Measurements from ENCODE around the gene DNMT3A.

The DNMT3A gene

GRCh38 chr2:25229279-25230197, 112.2 kb downstream of the DNMT3A start:
- Histone ChIP-seq H3K36me3 (ENCODE audit: control insufficient read depth, insufficient read depth, low read length) (peaks cover 11% of the 10 kb centered on the region), H3K4me3 (ENCODE audit: insufficient read depth, low read depth, low read length) (no peak overlapping the region), H3K9me3 (ENCODE audit: control insufficient read depth, low read length) (no peaks in the 10 kb centered on the region), H3K4me1 (ENCODE audit: control insufficient read depth, insufficient read depth, low read length) (peaks cover 19% of the 10 kb centered on the region), H3K27me3 (ENCODE audit: control insufficient read depth, insufficient read depth, low read length, poor library complexity, severe bottlenecking) (no peaks in the 10 kb centered on the region), H3K27ac (ENCODE audit: insufficient read depth, low read depth, low read length, poor library complexity, severe bottlenecking) (peak overlapping the region; percentile 4)
- 75 to 77% methylated on average over 15 of the region's 15 CpGs for WGBS, 2 experiments

GRCh38 chr2:25228848-25229278, 112.9 kb downstream of the DNMT3A start:
- WGBS, 2 experiments, result 11 to 16% methylated on average over 9 of the region's 9 CpGs
- no peaks in the 10 kb centered on the region for H3K27me3 ChIP-seq (ENCODE audit: control insufficient read depth, insufficient read depth, low read length, poor library complexity, severe bottlenecking)
- peaks cover 6% of the 10 kb centered on the region for H3K36me3 ChIP-seq (ENCODE audit: control insufficient read depth, insufficient read depth, low read length)
- peaks cover 19% of the 10 kb centered on the region for H3K4me1 ChIP-seq (ENCODE audit: control insufficient read depth, insufficient read depth, low read length)
- peak overlapping the region; percentile 4 for H3K27ac ChIP-seq (ENCODE audit: insufficient read depth, low read depth, low read length, poor library complexity, severe bottlenecking)
- no peaks in the 10 kb centered on the region for H3K9me3 ChIP-seq (ENCODE audit: control insufficient read depth, low read length)
- H3K4me3 ChIP-seq (ENCODE audit: insufficient read depth, low read depth, low read length), result no peak overlapping the region

GRCh38 chr2:25227576-25227975, 114.1 kb downstream of the DNMT3A start:
- Histone ChIP-seq H3K36me3 (ENCODE audit: control insufficient read depth, insufficient read depth, low read length) (no peaks in the 10 kb centered on the region), H3K4me1 (ENCODE audit: control insufficient read depth, insufficient read depth, low read length) (peaks cover 19% of the 10 kb centered on the region), H3K27ac (ENCODE audit: insufficient read depth, low read depth, low read length, poor library complexity, severe bottlenecking) (no peak overlapping the region), H3K4me3 (ENCODE audit: insufficient read depth, low read depth, low read length) (no peak overlapping the region), H3K27me3 (ENCODE audit: control insufficient read depth, insufficient read depth, low read length, poor library complexity, severe bottlenecking) (no peaks in the 10 kb centered on the region), H3K9me3 (ENCODE audit: control insufficient read depth, low read length) (no peaks in the 10 kb centered on the region)
- WGBS, 2 experiments, result 80 to 82% methylated on average over 7 of the region's 7 CpGs

GRCh38 chr2:25226827-25227226, 114.9 kb downstream of the DNMT3A start:
- no peaks in the 10 kb centered on the region for H3K27me3 ChIP-seq (ENCODE audit: control insufficient read depth, insufficient read depth, low read length, poor library complexity, severe bottlenecking)
- no peaks in the 10 kb centered on the region for H3K9me3 ChIP-seq (ENCODE audit: control insufficient read depth, low read length)
- H3K27ac ChIP-seq (ENCODE audit: insufficient read depth, low read depth, low read length, poor library complexity, severe bottlenecking), result no peak overlapping the region
- H3K4me1 ChIP-seq (ENCODE audit: control insufficient read depth, insufficient read depth, low read length), result peaks cover 19% of the 10 kb centered on the region
- H3K36me3 ChIP-seq (ENCODE audit: control insufficient read depth, insufficient read depth, low read length), result no peaks in the 10 kb centered on the region
- WGBS, 2 experiments, result 96 to 98% methylated on average over 4 of the region's 4 CpGs
- no peak overlapping the region for H3K4me3 ChIP-seq (ENCODE audit: insufficient read depth, low read depth, low read length)

- WGBS, 2 experiments, result 82 to 86% methylated on average over 5 of the region's 5 CpGs
- Histone ChIP-seq H3K27ac (ENCODE audit: insufficient read depth, low read depth, low read length, poor library complexity, severe bottlenecking) (no peak overlapping the region), H3K9me3 (ENCODE audit: control insufficient read depth, low read length) (no peaks in the 10 kb centered on the region), H3K4me3 (ENCODE audit: insufficient read depth, low read depth, low read length) (no peak overlapping the region), H3K27me3 (ENCODE audit: control insufficient read depth, insufficient read depth, low read length, poor library complexity, severe bottlenecking) (no peaks in the 10 kb centered on the region), H3K4me1 (ENCODE audit: control insufficient read depth, insufficient read depth, low read length) (no peaks in the 10 kb centered on the region), H3K36me3 (ENCODE audit: control insufficient read depth, insufficient read depth, low read length) (no peaks in the 10 kb centered on the region)
These were observed 119.1 kb downstream of the DNMT3A start for GRCh38 chr2:25222477-25223121.

- H3K4me3 ChIP-seq (ENCODE audit: insufficient read depth, low read depth, low read length), result no peak overlapping the region
- H3K27ac ChIP-seq (ENCODE audit: insufficient read depth, low read depth, low read length, poor library complexity, severe bottlenecking), result no peak overlapping the region
- H3K4me1 ChIP-seq (ENCODE audit: control insufficient read depth, insufficient read depth, low read length), result no peaks in the 10 kb centered on the region
- H3K9me3 ChIP-seq (ENCODE audit: control insufficient read depth, low read length), result no peaks in the 10 kb centered on the region
- no peaks in the 10 kb centered on the region for H3K36me3 ChIP-seq (ENCODE audit: control insufficient read depth, insufficient read depth, low read length)
- no peaks in the 10 kb centered on the region for H3K27me3 ChIP-seq (ENCODE audit: control insufficient read depth, insufficient read depth, low read length, poor library complexity, severe bottlenecking)
- 89 to 94% methylated on average over 4 of the region's 4 CpGs for WGBS, 2 experiments
These were observed 120.1 kb downstream of the DNMT3A start for GRCh38 chr2:25221579-25221978.

- no peak overlapping the region for H3K27ac ChIP-seq (ENCODE audit: insufficient read depth, low read depth, low read length, poor library complexity, severe bottlenecking)
- H3K36me3 ChIP-seq (ENCODE audit: control insufficient read depth, insufficient read depth, low read length), result no peaks in the 10 kb centered on the region
- H3K4me1 ChIP-seq (ENCODE audit: control insufficient read depth, insufficient read depth, low read length), result no peaks in the 10 kb centered on the region
- H3K27me3 ChIP-seq (ENCODE audit: control insufficient read depth, insufficient read depth, low read length, poor library complexity, severe bottlenecking), result no peaks in the 10 kb centered on the region
- H3K9me3 ChIP-seq (ENCODE audit: control insufficient read depth, low read length), result no peaks in the 10 kb centered on the region
- 87 to 94% methylated on average over 3 of the region's 3 CpGs for WGBS, 2 experiments
- H3K4me3 ChIP-seq (ENCODE audit: insufficient read depth, low read depth, low read length), result no peak overlapping the region
These were observed 121.4 kb downstream of the DNMT3A start for GRCh38 chr2:25220313-25220712.

GRCh38 chr2:25219621-25220020, 122.1 kb downstream of the DNMT3A start:
- Histone ChIP-seq H3K27ac (ENCODE audit: insufficient read depth, low read depth, low read length, poor library complexity, severe bottlenecking) (no peak overlapping the region), H3K27me3 (ENCODE audit: control insufficient read depth, insufficient read depth, low read length, poor library complexity, severe bottlenecking) (no peaks in the 10 kb centered on the region), H3K9me3 (ENCODE audit: control insufficient read depth, low read length) (no peaks in the 10 kb centered on the region), H3K4me1 (ENCODE audit: control insufficient read depth, insufficient read depth, low read length) (no peaks in the 10 kb centered on the region), H3K36me3 (ENCODE audit: control insufficient read depth, insufficient read depth, low read length) (no peaks in the 10 kb centered on the region), H3K4me3 (ENCODE audit: insufficient read depth, low read depth, low read length) (no peak overlapping the region)
- WGBS, 2 experiments, result 79 to 83% methylated on average over 3 of the region's 3 CpGs

- Histone ChIP-seq H3K27ac (ENCODE audit: insufficient read depth, low read depth, low read length, poor library complexity, severe bottlenecking) (no peak overlapping the region), H3K4me1 (ENCODE audit: control insufficient read depth, insufficient read depth, low read length) (no peaks in the 10 kb centered on the region), H3K9me3 (ENCODE audit: control insufficient read depth, low read length) (no peaks in the 10 kb centered on the region), H3K36me3 (ENCODE audit: control insufficient read depth, insufficient read depth, low read length) (no peaks in the 10 kb centered on the region), H3K4me3 (ENCODE audit: insufficient read depth, low read depth, low read length) (no peak overlapping the region), H3K27me3 (ENCODE audit: control insufficient read depth, insufficient read depth, low read length, poor library complexity, severe bottlenecking) (no peaks in the 10 kb centered on the region)
- WGBS, 2 experiments, result 98 to 99% methylated on average over 3 of the region's 3 CpGs
These were observed 123.6 kb downstream of the DNMT3A start for GRCh38 chr2:25218100-25218499.

- H3K27me3 ChIP-seq (ENCODE audit: control insufficient read depth, insufficient read depth, low read length, poor library complexity, severe bottlenecking), result no peaks in the 10 kb centered on the region
- H3K27ac ChIP-seq (ENCODE audit: insufficient read depth, low read depth, low read length, poor library complexity, severe bottlenecking), result no peak overlapping the region
- peaks cover 4% of the 10 kb centered on the region for H3K4me1 ChIP-seq (ENCODE audit: control insufficient read depth, insufficient read depth, low read length)
- no peaks in the 10 kb centered on the region for H3K9me3 ChIP-seq (ENCODE audit: control insufficient read depth, low read length)
- H3K36me3 ChIP-seq (ENCODE audit: control insufficient read depth, insufficient read depth, low read length), result no peaks in the 10 kb centered on the region
- 4 to 5% methylated on average over 70 to 71 of the region's 71 CpGs for WGBS, 2 experiments
- peak overlapping the region; percentile 46 for H3K4me3 ChIP-seq (ENCODE audit: insufficient read depth, low read depth, low read length)
These were observed 125.6 kb downstream of the DNMT3A start for GRCh38 chr2:25215948-25216679.

Measured in ectodermal cell (in vitro differentiated cells).